ENCODE results near the gene AKIP1. TPM values are rescaled to one million over a fixed set of nuclear protein-coding genes. Genes with fewer than 3 reads are reported as not detected.

Gene AKIP1
- total RNA-seq (2022; extraction: Qiagen RNA extraction; ENCODE audit: low read depth) = 35.9 to 46.5 TPM (median 42.9 TPM) in 5 replicates

GRCh38 chr11:8911029-8911823, at the start of gene AKIP1:
Gene AKIP1 (plus strand): TSS chr11:8911189. CDS start chr11:8911450, 261 bp downstream.

GRCh38 chr11:8932564-8933180, 21.7 kb downstream of the AKIP1 start, which contains the start of gene C11orf16:
Gene C11orf16 (minus strand): TSS chr11:8932947. CDS start chr11:8932308, 639 bp downstream.

GRCh38 chr11:8942518-8943066, 31.6 kb downstream of the AKIP1 start, which contains the start of gene ASCL3:
Gene ASCL3 (minus strand): TSS chr11:8943016. CDS start chr11:8938161, 4,855 bp downstream.

GRCh38 chr11:8964324-8965320, 53.6 kb downstream of the AKIP1 start, which contains the start of gene TMEM9B:
Gene TMEM9B (minus strand): TSS chr11:8964442. CDS start chr11:8964313, 129 bp downstream.

Other genes with a start within 250 kb of the AKIP1 start
- gene TRIM66, start 228.5 kb upstream of the AKIP1 start, total RNA-seq (2022; extraction: Qiagen RNA extraction; ENCODE audit: low read depth) = 1.5 to 2.7 TPM (median 1.6 TPM) in 5 replicates
- gene RPL27A, start 228.4 kb upstream of the AKIP1 start, total RNA-seq (2022; extraction: Qiagen RNA extraction; ENCODE audit: low read depth) = 2,543 to 2,827 TPM (median 2,621 TPM) in 5 replicates
- not detected in 5 replicates for gene C11orf16, start 21.8 kb downstream of the AKIP1 start, total RNA-seq (2022; extraction: Qiagen RNA extraction; ENCODE audit: low read depth)
- gene ASCL3, start 31.8 kb downstream of the AKIP1 start, total RNA-seq (2022; extraction: Qiagen RNA extraction; ENCODE audit: low read depth) = not detected in 5 replicates
- gene TMEM9B, start 53.3 kb downstream of the AKIP1 start, total RNA-seq (2022; extraction: Qiagen RNA extraction; ENCODE audit: low read depth) = 34.0 to 39.7 TPM (median 38.1 TPM) in 5 replicates
- 0.63 to 1.1 TPM (median 0.92 TPM) in 5 replicates for gene NRIP3, start 92.8 kb downstream of the AKIP1 start, total RNA-seq (2022; extraction: Qiagen RNA extraction; ENCODE audit: low read depth)
- gene SCUBE2, start 180.4 kb downstream of the AKIP1 start, total RNA-seq (2022; extraction: Qiagen RNA extraction; ENCODE audit: low read depth) = 0.31 to 0.89 TPM (median 0.75 TPM) in 5 replicates

All from A549 treated with GW870086 at 1 μM for 4 hours (cell line).